Embryonic facial prominence (tissue), 1 donor: ENCODE measurements around the gene TM7SF2.
"Not testable (repeated sequence)": the region's sequence is repeated elsewhere in the genome, so short reads cannot be mapped to it uniquely, and the experiment has no call there.

Experiments used
- DNase-seq: peaks from one replicate; pipeline ENCODE4 v3.0.0-alpha.2; 2016; ENCODE audit errors: extremely low spot score

TM7SF2 gene

GRCh38 chr11:65114538-65115171 lies 3.0 kb downstream of the TM7SF2 start:
- DNase-seq, result no peak

GRCh38 chr11:65115361-65116082 lies 3.9 kb downstream of the TM7SF2 start:
- DNase-seq, result no peak

- no peak for DNase-seq
Measured at GRCh38 chr11:65116370-65117205, 4.9 kb downstream of the TM7SF2 start.

- peak; percentile 97 for DNase-seq
Measured at GRCh38 chr11:65117206-65118096, 5.8 kb downstream of the TM7SF2 start, which contains the start of gene ZNHIT2. Gene ZNHIT2 (minus strand): TSS chr11:65117701. CDS start chr11:65117653, 48 bp downstream.

GRCh38 chr11:65118097-65118837 lies 6.6 kb downstream of the TM7SF2 start:
- DNase-seq, result no peak

- DNase-seq, result not testable (repeated sequence)
Measured at GRCh38 chr11:65118891-65119669, 7.4 kb downstream of the TM7SF2 start.

- no peak for DNase-seq
Measured at GRCh38 chr11:65119670-65119995, 8.0 kb downstream of the TM7SF2 start.

- no peak for DNase-seq
Measured at GRCh38 chr11:65120831-65121230, 9.2 kb downstream of the TM7SF2 start.

GRCh38 chr11:65121447-65121864 lies 9.8 kb downstream of the TM7SF2 start:
- no peak for DNase-seq

GRCh38 chr11:65121865-65122696 lies 10.4 kb downstream of the TM7SF2 start, which contains the start of the genes FAU and MRPL49:
Gene FAU (minus strand): TSS chr11:65122134. CDS start chr11:65121813, 321 bp downstream.
Gene MRPL49 (plus strand): TSS chr11:65122321. CDS start chr11:65122347, 26 bp downstream.
- peak; percentile 97 for DNase-seq

- no peak for DNase-seq
Measured at GRCh38 chr11:65124480-65125196, 13.0 kb downstream of the TM7SF2 start.

GRCh38 chr11:65125197-65126056 lies 13.8 kb downstream of the TM7SF2 start:
- no peak for DNase-seq

GRCh38 chr11:65126624-65127274 lies 15.1 kb downstream of the TM7SF2 start:
- DNase-seq, result no peak

- DNase-seq, result no peak
Measured at GRCh38 chr11:65127473-65128181, 16.0 kb downstream of the TM7SF2 start.

GRCh38 chr11:65128182-65129145 lies 16.8 kb downstream of the TM7SF2 start:
- DNase-seq, result no peak
